ENCODE measurements around the gene INHA.

INHA gene

GRCh38 chr2:219556413-219556812 lies 15.7 kb upstream of the INHA start:
- H3K4me3 ChIP-seq (ENCODE audit: low read depth, low read length): no peak overlapping the region
- no peak for DNase-seq (ENCODE audit: low read depth)

- no peak overlapping the region for H3K4me3 ChIP-seq (ENCODE audit: low read depth, low read length)
- no peak for DNase-seq (ENCODE audit: low read depth)
Observed at GRCh38 chr2:219557320-219557719, 14.8 kb upstream of the INHA start.

GRCh38 chr2:219557791-219558785 lies 14.0 kb upstream of the INHA start:
- H3K4me3 ChIP-seq (ENCODE audit: low read depth, low read length): no peak overlapping the region
- no peak for DNase-seq (ENCODE audit: low read depth)

GRCh38 chr2:219559156-219559915 lies 12.8 kb upstream of the INHA start:
- no peak overlapping the region for H3K4me3 ChIP-seq (ENCODE audit: low read depth, low read length)
- no peak for DNase-seq (ENCODE audit: low read depth)

DNA sequence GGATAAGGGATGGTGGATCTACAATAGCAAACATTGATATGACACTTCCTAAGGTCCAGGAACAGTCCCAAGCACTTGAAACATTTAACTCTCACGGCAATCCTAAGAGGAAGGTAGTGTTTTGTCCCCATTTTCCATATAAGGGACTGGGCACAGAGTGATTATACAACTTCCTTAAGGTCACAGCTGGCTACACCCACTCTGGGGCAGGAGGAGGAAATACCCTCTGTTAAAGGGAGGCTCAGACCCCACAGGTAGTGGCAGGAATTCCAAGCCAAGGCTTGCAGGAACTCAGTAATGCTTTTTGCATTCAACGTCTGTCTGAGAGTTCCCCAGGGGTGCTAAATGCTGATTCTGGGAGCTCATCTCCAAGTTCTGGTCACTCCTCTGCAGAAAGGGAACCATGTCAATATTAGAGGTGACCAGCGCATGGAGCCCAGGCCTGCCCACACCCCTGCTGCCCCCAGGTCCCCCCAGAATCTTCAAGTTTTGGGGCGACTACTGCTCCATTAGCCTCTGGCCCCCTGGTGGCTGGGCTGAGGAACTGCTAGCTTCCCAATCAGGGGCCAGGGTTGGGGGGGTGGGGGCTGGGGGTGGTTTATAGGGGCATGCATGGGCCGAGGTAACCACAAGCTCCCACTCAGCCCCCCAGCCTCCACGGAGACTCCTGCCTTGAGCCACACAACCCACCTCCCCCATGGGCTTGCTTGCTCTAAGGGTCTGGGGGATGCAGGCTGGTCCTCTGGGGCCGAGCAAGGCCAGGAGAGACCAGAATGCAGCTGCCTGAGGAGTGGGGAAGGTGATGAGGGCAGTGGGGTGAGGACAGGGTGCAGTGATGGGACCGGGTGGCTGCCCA lies 11.8 kb upstream of the INHA start:
- no peak for DNase-seq (ENCODE audit: low read depth)
- H3K4me3 ChIP-seq (ENCODE audit: low read depth, low read length): no peak overlapping the region

GRCh38 chr2:219560893-219561178 lies 11.3 kb upstream of the INHA start:
- no peak for DNase-seq (ENCODE audit: low read depth)
- no peak overlapping the region for H3K4me3 ChIP-seq (ENCODE audit: low read depth, low read length)

DNA sequence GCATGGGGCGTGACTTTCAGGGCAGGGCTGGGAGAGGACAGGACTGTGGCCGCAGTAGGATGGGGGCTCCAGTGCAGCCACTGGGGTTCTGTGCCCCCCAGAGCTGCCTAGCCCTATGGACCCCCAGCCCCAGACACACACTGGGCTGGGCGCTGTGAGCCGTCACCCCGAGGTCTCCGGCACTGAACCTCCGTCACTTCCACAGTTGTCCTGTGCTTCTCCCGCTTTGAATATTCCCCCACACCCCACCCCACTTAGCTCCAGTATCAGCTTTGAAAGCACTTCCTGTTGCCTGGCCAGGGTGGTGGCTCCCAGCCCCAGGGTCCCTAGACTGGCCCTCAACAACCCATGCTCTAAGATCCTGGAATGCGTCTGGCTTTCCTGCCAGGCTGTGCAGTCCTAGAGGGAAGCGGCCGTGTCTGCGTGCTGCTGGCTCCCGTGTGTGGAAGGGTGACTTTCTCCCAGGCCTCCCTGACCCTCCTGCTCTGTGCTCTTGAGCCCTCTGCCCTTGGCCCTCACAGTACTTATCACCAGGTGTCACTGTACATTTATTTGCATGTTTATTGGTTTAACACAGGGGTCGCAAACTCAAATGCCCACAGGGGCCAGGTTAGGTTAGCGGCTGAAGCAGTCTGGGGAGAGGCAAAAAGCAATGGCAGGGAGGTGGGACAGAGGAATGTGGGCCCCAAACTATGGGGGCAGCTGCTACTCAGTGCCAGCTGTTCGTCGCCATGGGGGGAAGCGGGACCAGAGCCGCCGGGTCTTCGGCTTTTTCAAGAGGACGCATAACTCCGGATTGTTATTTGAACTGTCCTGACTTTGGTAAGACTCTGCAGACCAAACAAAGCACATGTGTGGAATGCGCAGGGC lies 10.7 kb upstream of the INHA start:
- no peak for DNase-seq (ENCODE audit: low read depth)

DNA sequence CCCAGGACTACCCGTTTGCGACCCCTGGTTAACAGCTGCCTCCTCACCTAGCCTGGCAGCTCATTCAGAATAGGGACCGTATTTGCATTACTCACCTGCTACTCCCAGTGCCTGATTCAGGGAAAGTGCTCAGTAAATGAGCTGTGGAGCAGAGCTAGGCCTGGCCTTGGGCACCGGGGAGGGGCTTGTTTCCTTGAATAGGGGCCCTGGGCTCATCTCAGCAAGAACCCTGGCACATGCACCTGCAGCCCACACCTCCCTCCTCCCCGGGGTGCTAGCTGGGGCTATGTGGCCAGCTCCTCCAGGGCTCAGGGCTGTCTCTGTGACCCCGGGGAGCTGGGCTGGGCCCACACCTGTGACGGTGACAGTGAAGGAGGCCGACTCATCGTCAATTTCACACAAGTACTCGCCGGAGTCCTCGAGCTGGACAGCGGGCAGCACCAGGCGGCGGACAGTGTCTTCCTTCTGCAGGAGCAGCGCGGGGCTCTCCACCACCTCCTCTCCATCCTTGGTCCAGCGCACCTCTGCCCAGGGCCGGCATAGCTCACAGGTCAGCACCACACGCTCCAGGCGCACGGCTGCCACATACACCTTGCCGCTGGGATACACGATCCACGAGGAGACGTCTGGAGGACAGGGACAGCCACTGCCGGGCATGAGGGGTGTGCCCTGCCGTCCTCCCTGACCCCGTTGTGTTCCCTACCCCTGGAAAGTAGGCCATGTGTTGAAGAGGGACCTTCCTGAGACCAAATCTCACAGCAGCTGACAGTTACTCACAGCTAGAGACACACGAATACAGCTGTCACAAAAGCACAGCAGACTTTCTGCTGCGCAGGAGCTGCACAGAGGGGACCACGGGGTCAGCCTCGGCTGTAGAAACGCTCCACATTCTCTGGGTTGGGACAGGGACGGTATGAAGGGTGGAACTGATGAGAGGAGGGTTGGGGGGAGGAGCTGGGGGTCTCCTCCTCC lies 9.8 kb upstream of the INHA start:
- DNase-seq (ENCODE audit: low read depth): no peak
- no peak overlapping the region for H3K4me3 ChIP-seq (ENCODE audit: low read depth, low read length)

More for the DNA sequence above, 10.7 kb upstream of the INHA start:
- H3K4me3 ChIP-seq (ENCODE audit: low read depth, low read length): no peak overlapping the region

GRCh38 chr2:219563271-219563928 lies 8.7 kb upstream of the INHA start:
- no peak overlapping the region for H3K4me3 ChIP-seq (ENCODE audit: low read depth, low read length)
- DNase-seq (ENCODE audit: low read depth): no peak

DNA sequence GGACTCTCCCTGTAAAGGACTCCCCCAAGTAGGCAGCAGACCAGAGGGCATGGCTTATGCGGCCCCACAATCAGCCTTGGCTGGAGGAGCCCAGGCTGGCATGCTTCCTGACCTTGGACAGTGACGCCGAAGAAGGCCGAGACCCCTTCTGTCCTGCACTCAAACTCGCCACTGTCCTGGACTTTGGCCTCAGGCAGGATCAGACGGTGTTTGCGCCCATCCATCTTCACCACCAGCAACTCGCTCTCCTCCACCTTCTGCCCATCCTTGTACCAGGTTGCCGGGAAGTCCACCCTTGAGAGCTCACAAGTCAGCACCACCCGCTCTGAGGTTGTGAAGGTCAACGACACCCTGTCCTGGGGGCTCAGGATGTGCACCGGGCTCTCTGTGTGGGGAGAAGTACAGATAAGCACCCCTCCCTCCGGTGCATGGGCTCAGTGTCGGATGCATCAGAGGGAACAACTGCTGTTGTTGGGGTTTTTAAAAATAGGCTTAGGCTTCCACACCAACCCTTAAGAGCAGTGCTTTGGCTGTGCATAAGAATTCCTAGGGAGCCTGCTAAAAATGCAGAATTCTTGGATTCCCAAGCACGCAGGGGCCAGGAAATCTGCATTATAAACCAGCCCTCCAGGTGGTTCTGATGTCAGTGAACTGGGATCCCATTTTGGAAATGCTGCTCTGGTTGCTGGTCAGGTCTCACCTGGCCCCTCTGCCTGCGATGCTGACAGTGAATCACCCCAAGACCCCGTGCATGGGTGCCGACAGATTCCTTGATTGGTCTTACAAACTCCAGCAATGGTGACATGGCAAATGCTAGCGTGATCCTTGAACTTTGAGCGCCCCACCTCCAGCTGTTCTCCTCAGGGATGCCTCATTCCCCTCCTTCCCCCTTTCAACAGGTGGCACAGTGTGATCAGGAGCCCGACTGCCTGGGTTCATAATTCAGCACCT lies 6.7 kb upstream of the INHA start:
- no peak for DNase-seq (ENCODE audit: low read depth)
- H3K4me3 ChIP-seq (ENCODE audit: low read depth, low read length): no peak overlapping the region

- no peak for DNase-seq (ENCODE audit: low read depth)
- H3K4me3 ChIP-seq (ENCODE audit: low read depth, low read length): no peak overlapping the region
Observed at GRCh38 chr2:219566640-219567039, 5.5 kb upstream of the INHA start.

DNA sequence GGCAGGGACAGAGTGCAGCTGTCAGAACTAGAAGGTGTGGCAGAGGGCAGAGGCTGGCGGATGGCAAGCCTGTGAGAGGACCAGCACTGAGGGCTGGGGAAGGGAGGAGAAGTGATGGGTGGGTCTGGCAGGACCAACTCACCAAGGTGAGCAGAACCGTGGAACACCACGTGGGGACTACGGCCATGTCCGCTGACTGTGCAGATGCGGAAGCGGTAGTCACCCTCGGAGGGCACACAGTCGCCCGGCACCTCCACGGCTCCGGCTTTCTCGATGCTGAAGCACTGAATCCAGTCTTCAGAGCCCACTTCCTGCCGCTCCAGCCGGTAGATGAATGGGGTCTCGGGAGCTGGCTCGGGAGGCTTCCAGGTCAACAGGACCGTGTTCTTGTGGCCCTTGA lies 5.0 kb upstream of the INHA start:
- no peak for DNase-seq (ENCODE audit: low read depth)
- H3K4me3 ChIP-seq (ENCODE audit: low read depth, low read length): no peak overlapping the region

GRCh38 chr2:219567791-219568361 lies 4.2 kb upstream of the INHA start:
- no peak for DNase-seq (ENCODE audit: low read depth)
- no peak overlapping the region for H3K4me3 ChIP-seq (ENCODE audit: low read depth, low read length)

GRCh38 chr2:219569041-219569440 lies 3.1 kb upstream of the INHA start:
- H3K4me3 ChIP-seq (ENCODE audit: low read depth, low read length): no peak overlapping the region
- no peak for DNase-seq (ENCODE audit: low read depth)

DNA sequence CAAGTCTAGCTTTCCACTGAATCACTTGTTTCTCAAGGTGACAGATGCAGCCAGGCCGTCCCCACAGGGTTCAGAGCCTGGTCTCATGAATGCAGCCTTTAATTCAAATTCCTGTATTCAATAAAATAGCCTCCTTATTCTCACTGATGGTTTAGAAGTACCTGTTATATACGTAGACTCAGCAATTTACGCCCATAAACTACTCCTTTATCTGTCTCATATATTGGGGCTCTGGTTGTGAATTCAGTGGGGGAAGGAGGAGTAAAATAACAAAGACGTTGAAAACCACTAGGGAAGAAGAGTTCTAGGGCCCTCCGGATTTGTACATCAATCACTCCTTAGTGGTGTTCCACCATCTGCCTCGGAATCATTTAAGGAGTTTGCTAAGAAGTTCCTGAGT lies 2.5 kb upstream of the INHA start:
- no peak for DNase-seq (ENCODE audit: low read depth)
- H3K4me3 ChIP-seq (ENCODE audit: low read depth, low read length): peak overlapping the region; percentile 67
